ENCODE data around the gene MTCL1. TPM values are rescaled to one million over a fixed set of nuclear protein-coding genes. Genes with fewer than 3 reads are reported as not detected.
A peak's percentile ranks its signal among the peaks of the same experiment; 100 is the strongest.

Gene MTCL1
- total and polyA plus RNA-seq, 2 of the 8 experiments (the other 6 are each of a cell fraction or from before 2014, with no cell fraction given), result 16.6 to 60.8 TPM

DNA sequence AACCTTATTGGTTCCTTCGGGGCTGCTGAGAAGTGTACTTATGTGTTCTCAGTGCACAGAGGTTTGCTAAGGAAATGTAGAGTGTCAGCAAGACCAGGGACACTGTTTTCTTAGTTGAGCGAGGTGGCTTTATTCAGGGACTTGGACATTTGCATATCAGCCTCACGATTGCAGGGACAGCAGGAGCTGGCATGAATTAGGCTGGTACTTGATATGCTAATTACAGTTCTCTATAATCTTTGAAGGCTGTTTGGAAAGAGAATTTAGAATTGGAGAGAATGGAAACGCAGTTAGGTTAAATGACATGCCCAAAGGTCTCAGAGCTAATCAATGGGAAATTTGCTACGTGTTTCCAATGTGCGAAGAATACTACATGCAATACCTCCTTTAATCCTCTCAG, 18.7 kb upstream of the MTCL1 start:
- Histone ChIP-seq H3K14ac (ENCODE audit: insufficient read length) (no peak overlapping the region), H3K36me3 (ENCODE audit: control insufficient read depth in 2 of 4, insufficient read depth in 4 of 4, low read length in 3 of 4) (no peaks in the 10 kb centered on the region), H2BK15ac (ENCODE audit: low read length) (no peak overlapping the region), H3K23ac (ENCODE audit: insufficient read length) (no peak overlapping the region), H2BK12ac (ENCODE audit: low read depth, low read length) (0 out of 2 replicates have a peak overlapping the region, but pooled peaks have one; percentile 31), H3K27ac (ENCODE audit: low read depth, low read length) (no peak overlapping the region), H2BK20ac (ENCODE audit: low read length) (no peak overlapping the region; the same call in 1 of the 2 replicates), H4K5ac (ENCODE audit: insufficient read length, low read depth, low read length) (no peak overlapping the region), H3K9ac (replicated peaks in 1 of 4; ENCODE audit: extremely low read depth in 1 of 4, low read depth in 3 of 4, low read length in 3 of 4) (no peak overlapping the region), H3K27me3 (replicated peaks in 1 of 4; ENCODE audit: control insufficient read depth in 3 of 4, extremely low read depth in 1 of 4, insufficient read depth in 3 of 4, low read length in 3 of 4) (no peaks in the 10 kb centered on the region), H3K23me2 (ENCODE audit: low read depth, low read length) (no peaks in the 10 kb centered on the region), H2AFZ (ENCODE audit: low read length) (no peak overlapping the region), H4K20me1 (replicated peaks in 1 of 2; ENCODE audit: control insufficient read depth in 1 of 2, insufficient read depth in 2 of 2, low read length in 2 of 2) (no peaks in the 10 kb centered on the region), H4K91ac (replicated peaks; ENCODE audit: insufficient read length, low read length) (no peak overlapping the region), H3K18ac (ENCODE audit: extremely low read depth, low read length) (peak overlapping the region; percentile 62; the same call in 1 of the 2 replicates), H3K4ac (replicated peaks; ENCODE audit: insufficient read length, low read depth, low read length) (no peak overlapping the region), H3K9me3 (ENCODE audit: insufficient read depth in 2 of 2, low read depth in 1 of 2, low read length in 1 of 2) (no peaks in the 10 kb centered on the region), H4K8ac (ENCODE audit: extremely low read depth, insufficient read depth, low read length) (no peak overlapping the region), H3K4me2 (ENCODE audit: insufficient read depth in 1 of 2, low read depth in 2 of 2, low read length in 2 of 2) (peak overlapping the region; percentile 20 to 40; a peak in 2 of 4 replicates), H2AK5ac (ENCODE audit: low read depth, low read length) (no peak overlapping the region), H3K4me1 (replicated peaks in 1 of 4; ENCODE audit: control insufficient read depth in 3 of 4, insufficient read depth in 4 of 4, low read length in 3 of 4) (peaks cover 0 to 11% (median 5%) of the 10 kb centered on the region in 4 experiments), H3K79me2 (ENCODE audit: control insufficient read depth in 1 of 2, insufficient read depth in 2 of 2, low read length in 2 of 2) (no peaks in the 10 kb centered on the region), H3K79me1 (ENCODE audit: low read depth, low read length) (no peaks in the 10 kb centered on the region), H3K4me3 (ENCODE audit: extremely low read depth in 1 of 4, insufficient read depth in 2 of 4, low read depth in 3 of 4, low read length in 4 of 4) (no peak overlapping the region), H2BK120ac (replicated peaks; ENCODE audit: low read depth, low read length) (no peak overlapping the region), H3K56ac (replicated peaks; ENCODE audit: insufficient read length, low read depth, low read length) (no peak overlapping the region), H2BK5ac (ENCODE audit: low read depth, low read length) (peak overlapping the region; percentile 19; the same call in 1 of the 2 replicates)
- 49% methylated on average over 6 of the region's 6 CpGs; no CpG with 5 or more reads in 1 of the 2 experiments for WGBS, 2 experiments (ENCODE audit: extremely low coverage in 1 of 2, insufficient coverage in 1 of 2, insufficient read length in 1 of 2, insufficient replicate concordance in 2 of 2, low coverage in 1 of 2, low lambda C conversion rate in 2 of 2, missing lambda C conversion rate in 1 of 2)
- POLR2A ChIA-PET (ENCODE audit: partially characterized antibody), result interaction anchor here (1.0 kb wide), 1 partner anchor 18 kb away, joined by 4 read pairs; no protein-coding TSS in a partner anchor
- DNase-seq (ENCODE audit: low read depth in 1 of 2, low spot score in 2 of 2), result no peak
- TF ChIP-seq MAFK (IDR thresholded peaks at IDR 0.05; ENCODE audit: low read depth, low read length) (no peak), FOSL1 (IDR thresholded peaks at IDR 0.05; ENCODE audit: insufficient read depth, low read depth, low read length) (no peak), TEAD4 (IDR thresholded peaks at IDR 0.05; ENCODE audit: low read depth, low read length) (no peak), ASH2L (IDR thresholded peaks at IDR 0.05; ENCODE audit: low read length) (no peak), SP1 (IDR thresholded peaks at IDR 0.05; ENCODE audit: low read depth, low read length) (no peak)
- CTCF ChIA-PET (ENCODE audit: partially characterized antibody), result interaction anchor here (0.8 to 3.6 kb wide), 6 partner anchors 10 to 301 kb away, joined by 3 to 21 read pairs (median 5); no protein-coding TSS in a partner anchor
- no peak for FAIRE-seq
